Mammary epithelial cell (primary cell): ENCODE measurements around the gene SHISA7.

ENCODE experiments used
- CTCF ChIP-seq, 2 donors: IDR thresholded peaks in 1 of 2; conservative IDR thresholded peaks in 1 of 2; 2 replicates each; pipeline ENCODE4 v1.5.1; 2011 to 2012; ENCODE audit warnings: inconsistent platforms in 2 of 2, low read length in 2 of 2, mild to moderate bottlenecking in 2 of 2, control low read depth in 1 of 2, low read depth in 1 of 2; ENCODE audit not compliant: insufficient read depth in 1 of 2; ENCODE audit errors: extremely low read depth in 1 of 2
- EZH2 ChIP-seq: IDR thresholded peaks from 2 replicates; pipeline ENCODE4 v1.6.1; 2012; ENCODE audit warnings: low read length, inconsistent platforms, borderline replicate concordance

DNA sequence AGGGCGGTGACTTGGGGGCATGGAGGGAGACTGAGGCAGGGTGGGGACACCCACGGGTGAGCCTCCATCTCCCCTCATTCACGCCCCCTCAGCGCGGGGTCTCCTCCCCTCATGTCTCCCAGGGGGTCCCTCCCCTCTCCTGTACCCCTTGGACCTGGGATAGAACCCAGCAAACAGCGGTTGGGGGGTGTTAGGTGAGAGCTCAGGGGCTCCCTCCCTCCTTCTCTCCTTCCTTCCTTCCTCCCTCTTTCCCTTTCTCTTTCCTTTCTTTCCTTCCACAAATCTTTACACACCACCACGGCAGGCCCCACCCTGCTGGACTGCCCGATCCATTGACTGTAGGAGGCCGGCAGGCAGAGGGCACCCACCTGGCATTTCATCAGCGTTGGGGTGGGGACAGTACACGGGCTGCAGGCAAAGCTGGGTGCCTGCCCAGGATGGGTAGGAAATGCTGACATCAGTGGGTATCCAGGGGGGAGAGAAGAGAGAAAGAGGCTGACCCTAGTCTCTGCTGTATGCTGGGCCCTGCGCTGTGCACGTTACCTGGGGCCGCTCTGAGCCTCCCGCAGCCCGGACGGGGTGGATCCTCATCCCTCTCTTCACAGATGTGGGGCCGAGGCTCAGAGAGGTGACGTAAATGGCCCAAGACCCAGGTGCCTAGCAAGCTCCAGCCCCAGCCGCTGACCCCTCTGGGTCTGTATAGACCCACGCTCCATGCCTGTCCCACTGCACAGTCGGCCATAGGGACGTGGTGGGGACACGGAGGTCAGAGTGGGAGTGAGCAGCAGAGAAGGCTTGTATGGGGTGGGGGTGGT is 48.7 kb upstream of the SHISA7 start:
- no peak for TF ChIP-seq CTCF (conservative IDR thresholded peaks at IDR 0.05 in 1 of 2, IDR thresholded peaks at IDR 0.05 in 1 of 2; ENCODE audit: extremely low read depth in 1 of 2, insufficient read depth in 1 of 2, low read depth in 1 of 2, low read length in 2 of 2)
- no peak for TF ChIP-seq EZH2
